Activated CD4-positive, alpha-beta T cell treated with anti-CD3 and anti-CD28 coated beads, Interleukin-2, amount 50 U/mL, for 16 hours (primary cell): ENCODE measurements around the gene PDE1C.
"Not testable (repeated sequence)": the region's sequence is repeated elsewhere in the genome, so short reads cannot be mapped to it uniquely, and the experiment has no call there.

Source experiments
- DNase-seq: peaks from one replicate; pipeline ENCODE4 v3.0.0-alpha.2; 2020

Gene PDE1C

GRCh38 chr7:31887006-31887405 is 183.2 kb downstream of the PDE1C start:
- no peak for DNase-seq

DNA sequence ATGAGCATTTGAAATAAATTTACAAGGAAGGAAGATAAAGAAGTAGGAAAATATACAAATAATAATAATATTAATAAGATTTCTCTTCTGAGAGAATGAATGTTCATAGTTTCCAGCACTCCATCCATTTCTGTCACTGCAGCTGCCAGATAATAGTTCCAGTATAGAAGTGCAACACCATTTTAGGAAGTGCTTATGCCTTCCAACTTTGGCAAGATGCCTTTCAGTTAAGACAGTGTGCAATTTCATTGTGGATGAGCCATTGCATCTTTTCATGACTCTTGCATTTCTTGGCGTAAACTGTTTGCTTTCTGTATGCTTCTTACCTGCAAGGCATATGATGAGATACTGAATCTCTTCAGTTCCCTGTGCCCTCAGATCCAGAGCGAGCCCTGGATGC is 185.0 kb downstream of the PDE1C start:
- DNase-seq = no peak

- DNase-seq = peak; percentile 12
These were observed 186.4 kb downstream of the PDE1C start for GRCh38 chr7:31883761-31884164.

- DNase-seq = no peak
These were observed 188.0 kb downstream of the PDE1C start for GRCh38 chr7:31882187-31882586.

DNA sequence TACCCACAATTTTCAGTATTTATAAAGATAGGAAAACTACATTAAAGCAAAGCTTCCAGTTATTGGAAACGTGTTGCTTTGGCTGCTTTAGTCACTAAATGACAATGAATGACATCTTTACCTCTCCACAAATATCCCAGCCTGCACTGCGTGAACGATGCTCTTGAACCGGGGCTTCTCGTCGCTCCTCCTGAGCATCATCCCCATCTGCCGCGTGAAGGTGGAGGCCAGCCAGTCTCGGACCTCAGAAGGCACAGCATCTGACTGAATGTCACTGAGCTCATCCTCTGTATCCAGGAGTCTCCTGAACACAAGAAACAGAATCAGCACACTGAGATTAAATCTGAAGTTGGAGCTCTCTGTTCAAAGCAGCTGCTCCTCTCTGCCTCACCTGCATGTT is 191.3 kb downstream of the PDE1C start:
- DNase-seq = no peak

GRCh38 chr7:31875424-31875823 is 194.8 kb downstream of the PDE1C start:
- DNase-seq = no peak

DNA sequence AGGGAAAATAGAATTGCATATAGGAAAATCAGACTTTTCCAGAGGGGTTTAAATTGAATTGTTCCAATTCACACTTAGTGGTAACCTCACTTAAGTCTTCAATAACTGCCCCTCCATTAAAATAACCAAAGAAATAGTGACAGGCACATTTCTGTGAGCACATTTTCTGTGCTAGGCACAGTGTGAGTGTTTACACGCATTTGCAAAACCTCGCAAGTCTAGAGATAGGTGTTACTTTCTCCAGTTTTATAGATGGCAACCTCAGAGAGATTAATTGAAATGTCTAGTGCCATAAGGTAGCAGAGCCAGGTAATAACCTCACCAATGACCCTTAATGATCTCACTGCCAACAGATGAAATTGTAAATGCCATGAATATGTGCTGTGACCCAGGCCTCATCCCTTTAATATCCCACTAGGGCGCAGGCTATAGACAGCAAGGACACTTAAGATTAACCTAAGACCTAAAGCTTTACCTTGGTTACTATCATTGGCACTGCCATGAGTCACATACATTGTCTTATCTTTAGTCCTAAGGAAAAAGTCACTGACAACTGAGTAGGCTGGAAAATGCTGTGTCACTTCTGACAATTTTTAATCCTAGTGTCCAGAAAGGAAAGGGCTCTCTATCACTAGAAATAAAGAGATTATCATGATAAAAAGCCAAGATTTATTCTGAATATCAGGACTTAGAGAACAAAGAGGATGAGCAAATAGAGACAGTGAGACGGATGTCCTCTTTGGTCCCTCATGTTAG is 195.4 kb downstream of the PDE1C start:
- DNase-seq = no peak

DNA sequence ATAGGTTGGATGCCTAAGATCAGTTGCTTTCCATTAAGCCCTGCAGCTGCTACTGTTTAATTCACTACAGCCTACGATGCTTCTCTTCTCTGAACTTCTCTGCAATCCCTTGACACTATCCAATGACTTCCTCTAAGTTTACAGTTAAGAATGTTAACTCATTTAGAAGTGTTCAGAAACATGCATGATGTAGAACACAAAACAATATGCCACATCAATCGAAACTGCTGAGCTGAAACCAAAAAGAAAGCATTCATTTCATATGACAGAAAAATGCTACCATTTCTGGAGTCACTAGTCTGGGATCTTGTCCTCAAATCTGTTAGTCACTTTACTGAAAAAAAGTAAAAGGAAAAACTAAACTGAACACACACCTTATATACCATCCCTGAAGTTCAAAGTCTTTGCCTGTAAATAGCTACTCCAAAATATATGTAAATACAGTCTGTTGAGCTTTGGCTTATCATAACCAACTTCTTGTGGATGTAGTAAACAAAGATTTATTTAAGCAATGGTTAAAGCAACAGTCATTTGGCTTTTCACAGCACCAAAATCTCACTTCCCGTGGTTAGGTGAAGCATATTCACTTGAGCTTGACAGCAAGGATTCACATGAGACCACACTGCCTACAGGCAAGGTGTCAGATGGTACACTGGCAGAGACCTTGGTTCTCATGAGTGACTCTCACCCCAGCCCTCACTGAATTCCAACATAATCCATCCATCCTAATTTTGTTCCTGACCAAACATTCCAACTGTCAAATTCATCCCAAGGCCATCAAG is 196.2 kb downstream of the PDE1C start:
- peak; percentile 1 for DNase-seq

DNA sequence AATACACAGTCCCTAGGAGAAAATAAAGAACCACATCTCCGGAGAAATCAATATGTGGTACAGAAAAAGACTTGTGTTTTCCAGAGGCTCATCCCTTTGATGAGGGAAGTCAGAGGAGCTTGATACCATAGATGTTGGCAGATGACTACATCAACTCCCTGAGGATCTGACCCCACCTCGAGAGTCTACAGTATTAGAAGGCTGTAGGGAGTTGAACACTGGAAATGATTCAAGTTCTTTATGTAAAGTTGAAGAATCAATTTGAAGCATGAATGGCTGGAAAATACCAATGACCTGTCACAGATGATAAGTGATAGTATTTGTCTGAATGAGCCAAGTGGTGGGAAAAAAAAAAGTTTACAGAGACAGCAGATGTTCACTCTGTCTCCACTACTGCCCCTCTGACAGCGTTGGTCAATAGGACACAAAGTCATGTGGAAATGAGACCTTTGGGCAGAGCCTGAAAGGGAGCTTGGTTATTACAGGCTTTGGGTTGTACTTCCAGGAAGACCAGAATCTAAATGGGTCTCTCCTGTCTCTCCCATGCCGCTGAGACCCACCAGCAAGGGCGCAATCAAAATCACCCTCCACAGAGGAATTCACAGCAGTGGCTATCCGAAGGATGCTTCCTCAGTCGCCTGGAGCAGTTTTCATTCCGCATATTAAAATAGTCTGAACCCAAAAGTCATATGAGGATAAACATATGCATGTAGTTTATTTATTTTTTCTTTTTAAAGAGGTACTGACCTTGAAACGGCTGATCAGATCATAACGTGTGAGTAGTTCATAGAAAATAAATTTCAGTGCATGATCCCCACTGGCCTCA is 197.4 kb downstream of the PDE1C start:
- no peak for DNase-seq

GRCh38 chr7:31864646-31865045 is 205.6 kb downstream of the PDE1C start:
- no peak for DNase-seq

GRCh38 chr7:31860925-31861324 is 209.3 kb downstream of the PDE1C start:
- DNase-seq = no peak

- no peak for DNase-seq
These were observed 212.2 kb downstream of the PDE1C start for GRCh38 chr7:31858055-31858454.

DNA sequence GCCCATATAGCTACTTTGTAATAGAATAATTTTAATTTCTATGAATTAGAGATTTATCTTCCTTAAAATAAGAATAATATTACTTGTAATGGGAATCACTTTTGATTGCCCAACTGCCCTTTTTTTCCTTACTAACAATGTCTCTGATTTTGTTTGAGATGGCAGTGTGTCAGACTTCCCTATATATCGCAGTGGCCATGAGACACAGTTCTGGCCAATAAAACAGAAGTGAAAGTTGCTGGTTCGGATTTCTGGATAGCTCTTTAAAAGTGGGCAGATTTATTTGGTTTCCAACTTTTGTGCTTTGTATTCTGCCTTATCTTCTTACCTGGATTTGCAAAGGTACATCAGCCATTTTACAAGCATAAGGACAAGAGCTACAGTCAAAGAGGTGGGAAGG is 213.0 kb downstream of the PDE1C start:
- no peak for DNase-seq

- no peak for DNase-seq
These were observed 213.9 kb downstream of the PDE1C start for GRCh38 chr7:31856337-31856736.

DNA sequence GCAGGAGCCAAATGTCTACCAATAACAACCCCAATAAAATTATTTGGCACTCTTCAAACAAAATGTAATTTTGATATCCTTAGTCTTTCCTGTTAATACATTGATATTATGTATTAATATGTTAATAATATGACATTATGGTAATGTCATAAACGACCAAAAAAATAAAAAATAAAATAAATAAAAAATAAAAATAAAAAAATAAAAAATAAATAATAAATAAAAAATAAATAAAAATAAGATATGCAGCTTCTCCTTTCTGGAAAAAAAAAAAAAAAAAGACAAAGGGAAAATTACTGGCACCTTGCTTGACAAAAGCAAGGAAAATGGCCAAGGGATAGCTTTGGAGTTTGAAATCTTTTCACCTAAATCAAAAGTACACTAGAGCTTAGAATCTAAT is 214.7 kb downstream of the PDE1C start:
- DNase-seq = no peak

DNA sequence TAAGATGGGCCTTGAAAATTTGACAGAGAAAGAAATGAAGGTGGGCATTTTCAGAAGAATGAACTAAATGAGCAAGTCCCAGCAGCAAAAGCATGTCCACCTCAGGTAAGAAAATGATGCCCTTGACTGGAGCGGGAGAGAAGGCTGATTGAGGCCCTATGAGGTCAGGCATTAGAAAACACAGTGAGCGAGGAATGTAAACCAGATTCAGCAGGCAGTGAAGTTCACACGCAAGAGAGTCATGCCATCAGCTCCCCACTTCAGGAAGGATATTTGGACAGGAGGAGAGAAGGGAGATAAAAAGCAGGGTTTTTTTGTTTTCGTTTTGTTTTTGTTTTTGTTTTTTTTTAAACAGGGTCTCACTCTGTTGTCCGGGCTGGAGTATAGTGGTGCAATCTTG is 216.8 kb downstream of the PDE1C start:
- DNase-seq = no peak

DNA sequence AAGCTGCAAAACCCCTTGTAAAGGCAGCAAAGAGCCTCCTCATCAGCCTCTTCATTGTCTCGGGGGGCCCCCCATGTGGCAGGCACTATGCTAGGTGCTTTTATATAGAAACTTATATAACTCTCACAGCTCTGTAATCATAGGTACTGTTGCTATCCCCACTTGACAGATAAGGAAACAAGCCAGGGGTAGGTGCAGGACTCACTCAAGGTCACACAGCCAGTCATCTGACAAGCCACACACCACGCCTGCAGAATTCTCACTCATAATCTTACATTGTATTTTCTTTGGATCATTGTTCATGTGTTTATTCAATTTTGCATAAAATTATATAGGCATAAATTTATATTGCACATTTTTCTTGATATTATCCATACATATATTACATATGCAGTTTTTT is 217.7 kb downstream of the PDE1C start:
- DNase-seq = no peak

- DNase-seq = no peak
These were observed 219.1 kb downstream of the PDE1C start for GRCh38 chr7:31851119-31851518.

GRCh38 chr7:31850601-31851000 is 219.6 kb downstream of the PDE1C start:
- DNase-seq = no peak

DNA sequence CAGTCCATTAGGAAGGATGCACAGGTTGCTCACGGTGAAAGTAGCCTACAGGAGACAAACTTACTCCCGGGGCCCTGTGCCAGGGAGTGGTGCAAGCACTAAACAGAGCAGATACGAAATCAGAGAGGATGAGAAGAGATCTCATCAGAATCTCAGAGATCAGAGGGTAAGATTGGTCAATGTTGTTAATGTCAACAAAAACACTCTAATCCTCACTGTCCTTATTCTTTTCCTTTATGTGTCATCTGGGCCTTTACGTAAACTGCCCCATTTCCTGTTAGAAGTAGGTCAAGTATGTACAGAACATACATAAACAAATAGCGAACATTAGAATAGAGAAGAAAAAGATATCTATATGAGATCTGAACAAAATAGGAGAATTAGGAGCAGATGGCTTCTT is 220.1 kb downstream of the PDE1C start:
- DNase-seq = no peak

GRCh38 chr7:31835471-31835870 is 234.7 kb downstream of the PDE1C start:
- no peak for DNase-seq

DNA sequence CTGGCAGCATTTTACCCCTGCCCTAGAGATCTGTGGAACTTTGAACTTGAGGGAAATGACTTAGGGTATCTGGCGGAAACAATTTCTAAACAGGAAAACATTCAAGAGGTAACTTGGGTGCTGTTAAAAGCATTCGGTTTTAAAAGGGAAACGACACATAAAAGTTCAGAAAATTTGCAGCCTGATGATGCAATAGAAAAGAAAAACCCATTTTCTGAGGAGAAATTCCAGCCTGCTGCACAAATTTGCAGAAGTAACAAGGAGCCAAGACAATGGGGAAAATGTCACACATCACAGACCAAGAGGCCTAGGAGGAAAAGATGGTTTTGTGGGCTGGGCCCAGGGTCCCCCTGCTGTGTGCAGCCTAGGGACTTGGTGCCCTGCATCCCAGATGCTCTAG is 236.6 kb downstream of the PDE1C start:
- DNase-seq = not testable (repeated sequence)

- no peak for DNase-seq
These were observed 241.7 kb downstream of the PDE1C start for GRCh38 chr7:31828520-31828919.

- no peak for DNase-seq
These were observed 244.6 kb downstream of the PDE1C start for GRCh38 chr7:31825576-31825975.
